Measurements from ENCODE around the gene CLCN3.
"Not testable (repeated sequence)": the region's sequence is repeated elsewhere in the genome, so short reads cannot be mapped to it uniquely, and the experiment has no call there.

Gene CLCN3

DNA sequence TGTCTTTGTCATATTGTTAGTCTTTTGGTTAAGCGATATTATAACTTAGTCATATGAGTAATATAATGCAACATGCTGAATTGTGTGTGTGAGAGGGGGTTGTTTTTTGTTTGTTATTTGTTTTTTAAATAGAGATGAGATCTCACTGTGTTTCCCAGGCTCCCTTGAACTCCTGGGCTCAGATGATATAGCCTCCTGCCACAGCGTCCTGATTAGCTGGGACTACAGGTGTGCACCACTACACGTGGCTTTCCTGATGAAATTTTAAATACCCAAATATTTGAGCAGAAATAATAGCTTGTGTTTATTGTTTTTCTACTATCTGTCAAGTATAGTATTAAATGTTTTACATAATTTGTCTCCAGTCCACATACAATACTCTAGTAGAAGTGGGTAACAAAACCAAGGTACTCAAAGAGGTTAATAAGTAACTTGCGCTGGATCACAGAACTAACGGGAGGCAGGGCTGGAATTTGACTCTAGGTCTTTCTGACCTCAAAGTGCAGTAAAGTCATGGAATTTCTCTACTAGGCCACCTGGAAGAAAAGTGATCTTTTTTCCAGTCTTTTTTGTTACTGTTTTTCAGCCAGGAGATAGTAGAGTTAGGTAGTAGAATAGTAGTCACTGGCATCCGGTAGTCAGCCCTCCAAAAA lies 47.8 kb downstream of the CLCN3 start:
- H3K4me3 ChIP-seq (ENCODE audit: low read depth, low read length) = no peak overlapping the region
- TF ChIP-seq, protein P1, sequence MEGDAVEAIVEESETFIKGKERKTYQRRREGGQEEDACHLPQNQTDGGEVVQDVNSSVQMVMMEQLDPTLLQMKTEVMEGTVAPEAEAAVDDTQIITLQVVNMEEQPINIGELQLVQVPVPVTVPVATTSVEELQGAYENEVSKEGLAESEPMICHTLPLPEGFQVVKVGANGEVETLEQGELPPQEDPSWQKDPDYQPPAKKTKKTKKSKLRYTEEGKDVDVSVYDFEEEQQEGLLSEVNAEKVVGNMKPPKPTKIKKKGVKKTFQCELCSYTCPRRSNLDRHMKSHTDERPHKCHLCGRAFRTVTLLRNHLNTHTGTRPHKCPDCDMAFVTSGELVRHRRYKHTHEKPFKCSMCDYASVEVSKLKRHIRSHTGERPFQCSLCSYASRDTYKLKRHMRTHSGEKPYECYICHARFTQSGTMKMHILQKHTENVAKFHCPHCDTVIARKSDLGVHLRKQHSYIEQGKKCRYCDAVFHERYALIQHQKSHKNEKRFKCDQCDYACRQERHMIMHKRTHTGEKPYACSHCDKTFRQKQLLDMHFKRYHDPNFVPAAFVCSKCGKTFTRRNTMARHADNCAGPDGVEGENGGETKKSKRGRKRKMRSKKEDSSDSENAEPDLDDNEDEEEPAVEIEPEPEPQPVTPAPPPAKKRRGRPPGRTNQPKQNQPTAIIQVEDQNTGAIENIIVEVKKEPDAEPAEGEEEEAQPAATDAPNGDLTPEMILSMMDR (IDR thresholded peaks at IDR 0.05; ENCODE audit: insufficient read depth, low read depth, low read length, missing control alignments) = no peak
- no peak for DNase-seq (ENCODE audit: low read depth)

DNA sequence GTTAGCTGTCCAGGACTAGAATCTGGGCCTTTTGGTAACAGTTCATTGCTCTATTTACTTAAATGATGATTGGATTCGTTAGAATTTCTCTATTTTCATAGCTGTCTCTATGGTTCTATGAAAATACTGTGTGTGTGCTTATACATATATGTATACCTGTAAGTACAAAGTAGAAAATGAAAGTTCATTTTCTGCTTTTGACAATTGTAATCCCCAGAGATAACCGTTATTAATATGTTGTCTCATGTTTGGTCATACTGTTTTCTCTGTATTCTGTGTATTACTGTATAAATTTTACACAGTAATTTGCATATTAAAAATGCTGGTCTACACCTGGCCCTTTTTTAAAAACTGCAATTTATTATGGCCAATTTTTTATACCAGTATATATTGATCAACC lies 55.4 kb downstream of the CLCN3 start:
- H3K4me3 ChIP-seq (ENCODE audit: low read depth, low read length) = no peak overlapping the region
- no peak for DNase-seq (ENCODE audit: low read depth)
- TF ChIP-seq, protein P1 (IDR thresholded peaks at IDR 0.05; ENCODE audit: insufficient read depth, low read depth, low read length, missing control alignments) = no peak

DNA sequence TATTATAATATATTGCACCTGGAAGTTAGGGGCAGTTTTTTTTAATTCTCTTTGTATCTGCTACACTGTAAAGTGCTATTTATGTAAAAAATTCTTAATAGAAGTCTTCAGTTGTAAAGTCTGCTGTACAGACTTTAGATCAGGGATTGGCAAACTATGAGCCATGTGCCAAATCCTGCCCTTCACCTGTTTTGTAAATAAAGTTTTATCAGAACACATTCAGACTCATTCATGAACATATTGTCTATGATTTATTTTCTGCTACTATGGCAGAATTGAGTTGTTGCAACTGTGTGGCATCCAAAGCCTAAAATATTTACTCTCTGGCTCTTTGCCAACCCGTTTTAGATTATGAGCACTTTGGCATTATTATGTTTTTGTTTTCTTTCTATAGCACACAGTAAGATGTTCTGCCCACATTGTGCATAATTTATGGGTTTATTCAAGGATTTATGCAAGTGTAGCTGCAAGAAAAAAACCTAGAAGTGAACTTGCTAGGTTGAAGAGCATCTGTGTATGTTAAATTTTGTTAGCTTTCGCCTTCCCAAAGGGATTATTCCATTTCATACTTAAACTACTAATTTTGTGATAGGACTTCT lies 56.9 kb downstream of the CLCN3 start:
- TF ChIP-seq, protein P1 (IDR thresholded peaks at IDR 0.05; ENCODE audit: insufficient read depth, low read depth, low read length, missing control alignments) = no peak
- no peak for DNase-seq (ENCODE audit: low read depth)
- H3K4me3 ChIP-seq (ENCODE audit: low read depth, low read length) = no peak overlapping the region

DNA sequence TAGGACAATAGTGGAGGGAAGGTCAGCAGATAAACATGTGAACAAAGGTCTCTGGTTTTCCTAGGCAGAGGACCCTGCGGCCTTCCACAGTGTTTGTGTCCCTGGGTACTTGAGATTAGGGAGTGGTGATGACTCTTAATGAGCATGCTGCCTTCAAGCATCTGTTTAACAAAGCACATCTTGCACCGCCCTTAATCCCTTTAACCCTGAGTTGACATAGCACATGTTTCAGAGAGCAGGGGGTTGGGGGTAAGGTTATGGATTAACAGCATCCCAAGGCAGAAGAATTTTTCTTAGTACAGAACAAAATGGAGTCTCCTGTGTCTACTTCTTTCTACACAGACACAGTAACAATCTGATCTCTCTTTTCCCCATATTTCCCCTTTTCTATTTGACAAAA lies 58.1 kb downstream of the CLCN3 start:
- H3K4me3 ChIP-seq (ENCODE audit: low read depth, low read length); DNase-seq (ENCODE audit: low read depth): not testable (repeated sequence)

DNA sequence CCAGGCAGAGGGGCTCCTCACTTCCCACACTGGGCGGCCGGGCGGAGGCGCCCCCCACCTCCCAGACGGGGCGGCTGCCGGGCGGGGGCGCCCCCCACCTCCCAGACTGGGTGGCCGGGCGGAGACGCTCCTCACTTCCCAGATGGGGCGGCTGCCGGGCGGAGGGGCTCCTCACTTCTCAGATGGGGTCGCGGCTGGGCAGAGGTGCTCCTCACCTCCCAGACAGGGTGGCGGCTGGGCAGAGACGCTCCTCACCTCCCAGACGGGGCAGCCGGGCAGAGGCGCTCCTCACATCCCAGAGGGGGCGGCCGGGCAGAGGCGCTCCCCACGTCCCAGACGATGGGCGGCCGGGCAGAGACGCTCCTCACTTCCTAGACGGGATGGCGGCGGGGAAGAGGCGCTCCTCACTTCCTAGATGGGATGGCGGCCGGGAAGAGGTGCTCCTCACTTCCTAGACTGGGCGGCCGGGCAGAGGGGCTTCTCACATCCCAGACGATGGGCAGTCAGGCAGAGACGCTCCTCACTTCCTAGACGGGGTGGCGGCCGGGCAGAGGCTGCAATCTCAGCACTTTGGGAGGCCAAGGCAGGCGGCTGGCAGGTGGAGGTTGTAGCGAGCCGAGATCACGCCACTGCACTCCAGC lies 58.7 kb downstream of the CLCN3 start:
- H3K4me3 ChIP-seq (ENCODE audit: low read depth, low read length); DNase-seq (ENCODE audit: low read depth): not testable (repeated sequence)

DNA sequence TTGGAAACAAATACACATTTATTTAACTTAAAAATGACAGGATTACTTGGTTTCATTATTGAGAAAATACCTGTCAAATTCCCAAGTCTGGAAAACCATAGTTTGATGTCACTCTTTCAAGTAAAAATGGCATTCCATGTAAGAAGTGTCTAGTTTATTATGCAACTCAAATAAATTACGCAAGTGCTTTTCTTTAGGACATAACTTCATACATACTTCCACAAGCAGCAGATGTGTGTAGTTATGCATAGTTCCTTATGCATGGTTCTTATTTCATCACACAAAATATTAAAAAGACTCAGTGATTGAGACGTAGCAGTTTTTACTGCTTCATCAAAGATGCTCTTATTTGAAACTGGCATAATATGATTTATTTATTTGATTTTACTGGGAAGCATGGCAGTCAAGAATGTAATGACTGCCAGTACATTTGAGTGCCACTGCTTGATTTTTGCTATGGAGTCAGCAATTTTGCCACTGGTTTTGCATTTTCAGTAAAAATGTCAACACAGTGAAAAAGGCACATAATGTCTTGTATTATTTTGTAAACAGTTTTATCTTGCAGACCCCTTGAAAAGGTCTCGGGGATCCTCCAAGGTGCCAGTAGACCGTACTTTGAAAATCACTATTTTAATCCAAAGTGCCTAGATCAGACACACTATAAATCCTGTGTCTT lies 62.1 kb downstream of the CLCN3 start:
- DNase-seq (ENCODE audit: low read depth) = no peak
- H3K4me3 ChIP-seq (ENCODE audit: low read depth, low read length) = no peak overlapping the region
- TF ChIP-seq, protein P1 (IDR thresholded peaks at IDR 0.05; ENCODE audit: insufficient read depth, low read depth, low read length, missing control alignments) = no peak

DNA sequence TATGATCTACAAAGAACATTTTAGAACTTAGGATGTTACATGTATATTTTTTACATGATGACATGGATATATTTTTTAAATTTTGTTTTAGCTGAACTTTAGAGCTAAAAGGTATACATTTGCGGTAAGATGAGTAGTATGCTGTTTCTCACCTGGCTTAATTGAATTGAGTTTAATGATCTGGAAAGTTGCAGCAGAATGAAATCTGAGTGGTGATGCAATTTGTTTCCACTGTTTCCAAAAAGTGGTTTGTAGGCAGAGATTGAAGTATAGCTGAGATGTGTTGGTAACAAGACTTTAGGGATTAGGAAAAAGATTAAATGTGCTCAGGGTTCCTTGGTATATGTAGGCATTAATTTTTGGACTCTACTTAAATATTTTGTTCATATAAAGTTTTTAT lies 69.3 kb downstream of the CLCN3 start:
- TF ChIP-seq, protein P1 (IDR thresholded peaks at IDR 0.05; ENCODE audit: insufficient read depth, low read depth, low read length, missing control alignments) = no peak
- no peak overlapping the region for H3K4me3 ChIP-seq (ENCODE audit: low read depth, low read length)
- no peak for DNase-seq (ENCODE audit: low read depth)
